Measurements from ENCODE around the gene GPR139. TPM values are rescaled to one million over a fixed set of nuclear protein-coding genes. Genes with fewer than 3 reads are reported as not detected.

Gene GPR139
- total and polyA plus RNA-seq, 9 donors = not detected

DNA sequence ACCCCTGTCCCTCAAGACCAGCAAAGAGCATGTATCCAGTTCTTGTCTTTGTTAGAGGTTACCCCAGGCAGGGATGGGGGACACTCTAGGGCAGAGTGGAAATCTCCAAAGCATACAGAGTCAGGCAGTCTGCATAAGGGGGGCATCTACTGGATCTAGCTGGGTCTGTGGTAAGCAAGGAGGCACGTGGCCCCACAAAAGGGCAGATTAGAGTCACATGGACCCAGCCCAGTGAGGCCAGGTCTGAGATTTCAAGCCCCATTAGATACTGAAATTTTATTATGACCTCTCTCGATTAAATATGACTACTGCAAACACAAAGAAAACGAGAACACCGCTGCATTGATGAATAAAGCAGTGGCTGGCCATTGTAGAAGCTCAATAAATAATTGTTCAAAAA is 1.6 kb upstream of the GPR139 start:
- Histone ChIP-seq H3K4me3 (no peak overlapping the region), H3K27me3 (no peaks in the 10 kb centered on the region), H3K27ac (no peak overlapping the region), H3K36me3 (no peaks in the 10 kb centered on the region), H3K4me1 (ENCODE audit: insufficient read depth) (no peaks in the 10 kb centered on the region), H3K9me3 (no peaks in the 10 kb centered on the region)
- WGBS, 3 donors = 54 to 66% (median 61%) methylated on average over 4 of the region's 4 CpGs
- intact Hi-C loops (cut with DNase I) = no loop called here
- no peak for TF ChIP-seq EP300 (IDR thresholded peaks at IDR 0.05)
- TF ChIP-seq, protein P1, sequence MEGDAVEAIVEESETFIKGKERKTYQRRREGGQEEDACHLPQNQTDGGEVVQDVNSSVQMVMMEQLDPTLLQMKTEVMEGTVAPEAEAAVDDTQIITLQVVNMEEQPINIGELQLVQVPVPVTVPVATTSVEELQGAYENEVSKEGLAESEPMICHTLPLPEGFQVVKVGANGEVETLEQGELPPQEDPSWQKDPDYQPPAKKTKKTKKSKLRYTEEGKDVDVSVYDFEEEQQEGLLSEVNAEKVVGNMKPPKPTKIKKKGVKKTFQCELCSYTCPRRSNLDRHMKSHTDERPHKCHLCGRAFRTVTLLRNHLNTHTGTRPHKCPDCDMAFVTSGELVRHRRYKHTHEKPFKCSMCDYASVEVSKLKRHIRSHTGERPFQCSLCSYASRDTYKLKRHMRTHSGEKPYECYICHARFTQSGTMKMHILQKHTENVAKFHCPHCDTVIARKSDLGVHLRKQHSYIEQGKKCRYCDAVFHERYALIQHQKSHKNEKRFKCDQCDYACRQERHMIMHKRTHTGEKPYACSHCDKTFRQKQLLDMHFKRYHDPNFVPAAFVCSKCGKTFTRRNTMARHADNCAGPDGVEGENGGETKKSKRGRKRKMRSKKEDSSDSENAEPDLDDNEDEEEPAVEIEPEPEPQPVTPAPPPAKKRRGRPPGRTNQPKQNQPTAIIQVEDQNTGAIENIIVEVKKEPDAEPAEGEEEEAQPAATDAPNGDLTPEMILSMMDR (IDR thresholded peaks at IDR 0.05) = no peak
- TF ChIP-seq POLR2A (IDR thresholded peaks at IDR 0.05) = no peak
- no peak for DNase-seq

DNA sequence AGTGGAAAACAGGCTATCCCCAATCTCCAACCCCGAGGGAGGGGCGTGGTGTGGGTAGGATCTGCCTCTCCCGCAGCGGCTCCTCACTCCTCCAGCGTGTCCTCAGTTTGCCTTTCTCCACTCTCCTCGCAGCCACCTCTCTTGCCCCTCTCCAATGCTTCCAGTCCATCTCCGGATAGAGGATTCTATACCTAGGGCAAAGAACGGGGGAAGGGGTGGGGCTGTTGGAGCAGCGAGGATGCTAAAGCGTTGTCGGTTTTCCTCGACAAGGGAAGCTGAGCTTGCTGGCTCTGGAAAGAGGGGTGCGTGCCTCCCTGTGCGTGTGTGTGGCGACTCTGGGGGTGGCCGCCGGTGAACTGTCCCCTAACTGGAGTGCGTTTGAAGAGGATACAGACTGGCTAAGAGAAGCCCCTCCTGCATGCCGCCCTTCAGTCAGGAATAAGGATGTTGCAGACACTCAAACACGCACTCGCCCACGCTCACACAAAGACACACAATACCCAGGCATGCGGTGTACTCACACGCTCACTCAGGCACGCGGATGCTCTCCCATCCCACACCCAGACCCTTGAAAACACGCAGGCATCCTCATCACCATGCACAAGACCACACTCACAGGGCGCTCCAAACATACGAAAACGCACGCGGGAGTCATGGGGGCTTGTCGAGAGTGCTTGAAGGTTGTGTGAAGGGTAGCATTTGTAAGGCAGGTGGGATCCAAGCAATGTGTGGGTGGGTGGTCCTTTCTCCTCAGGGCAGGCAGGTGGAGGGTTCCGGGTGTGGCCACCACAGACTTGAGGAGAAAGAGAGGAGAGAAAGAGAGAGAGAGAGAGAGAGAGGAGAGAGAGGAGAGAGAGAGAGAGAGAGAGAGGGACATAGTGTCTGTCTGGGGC is 655 bp upstream of the GPR139 start:
- Histone ChIP-seq H3K4me1 (ENCODE audit: insufficient read depth) (no peaks in the 10 kb centered on the region), H3K9me3 (no peaks in the 10 kb centered on the region), H3K27ac (no peak overlapping the region), H3K27me3 (no peaks in the 10 kb centered on the region), H3K4me3 (no peak overlapping the region), H3K36me3 (no peaks in the 10 kb centered on the region)
- TF ChIP-seq POLR2A (IDR thresholded peaks at IDR 0.05) = no peak
- TF ChIP-seq, protein P1 (IDR thresholded peaks at IDR 0.05) = no peak
- TF ChIP-seq EP300 (IDR thresholded peaks at IDR 0.05) = no peak
- intact Hi-C loops (cut with DNase I) = no loop called here
- DNase-seq = no peak
- 7 to 12% (median 10%) methylated on average over 34 of the region's 34 CpGs for WGBS, 3 donors

DNA sequence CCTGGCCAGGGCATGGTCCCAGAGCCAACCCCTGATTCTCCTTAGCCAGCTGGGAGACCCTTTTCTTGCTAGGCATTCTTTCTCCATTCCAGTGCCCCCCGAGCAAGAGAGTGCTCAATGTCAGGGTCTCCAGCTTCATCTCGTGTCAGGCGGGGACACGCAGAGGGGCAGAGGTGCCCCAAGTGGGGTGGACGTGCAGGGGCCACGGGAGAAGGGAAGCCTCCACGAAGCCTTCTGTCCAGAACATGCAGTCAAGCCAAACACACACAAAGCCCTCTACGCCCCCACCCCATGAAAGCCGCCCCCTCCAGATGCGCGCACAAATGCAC is 852 bp downstream of the GPR139 start:
- Histone ChIP-seq H3K4me1 (ENCODE audit: insufficient read depth) (no peaks in the 10 kb centered on the region), H3K27ac (no peak overlapping the region), H3K9me3 (no peaks in the 10 kb centered on the region), H3K4me3 (no peak overlapping the region), H3K36me3 (no peaks in the 10 kb centered on the region), H3K27me3 (no peaks in the 10 kb centered on the region)
- intact Hi-C loops (cut with DNase I) = no loop called here
- TF ChIP-seq, protein P1 (IDR thresholded peaks at IDR 0.05) = no peak
- no peak for TF ChIP-seq EP300 (IDR thresholded peaks at IDR 0.05)
- no peak for TF ChIP-seq POLR2A (IDR thresholded peaks at IDR 0.05)
- 7 to 8% (median 8%) methylated on average over 11 of the region's 11 CpGs for WGBS, 3 donors
- DNase-seq = no peak

DNA sequence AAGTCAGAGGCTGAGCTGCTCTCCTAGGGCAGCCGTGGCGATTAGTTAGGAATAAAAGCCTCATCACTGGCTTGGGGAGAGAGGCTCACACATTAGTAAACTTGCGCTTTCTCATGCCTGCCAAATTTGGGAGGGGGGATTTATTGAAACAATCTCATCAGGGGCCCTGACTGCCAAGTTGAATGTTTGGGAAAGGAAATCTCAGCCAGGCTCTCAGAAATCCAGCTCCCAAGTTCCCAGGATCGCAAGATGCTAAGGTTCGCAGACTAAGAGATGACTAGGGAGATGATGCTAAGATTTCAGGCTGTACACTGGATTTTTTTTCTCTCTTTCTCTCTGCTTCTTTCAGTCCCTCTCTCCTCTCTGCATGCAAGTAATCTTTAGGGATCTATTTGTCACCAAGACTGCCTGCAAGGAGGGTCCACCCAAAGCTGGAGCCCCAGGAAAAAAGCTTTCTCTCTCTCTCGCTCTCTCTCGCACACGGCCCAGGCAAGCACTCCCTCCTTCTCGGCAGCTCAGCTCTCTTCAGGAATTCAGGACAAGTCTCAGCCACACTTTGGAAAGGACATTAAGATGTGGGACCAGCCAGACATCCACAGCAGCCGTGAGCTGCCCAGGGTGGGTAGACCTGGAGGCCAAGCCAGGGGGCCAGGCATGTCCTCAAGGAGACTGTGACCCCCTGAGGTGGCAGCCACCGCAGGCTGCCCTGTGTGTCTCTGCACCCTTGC is 1.4 kb downstream of the GPR139 start:
- no peaks in the 10 kb centered on the region for H3K9me3 ChIP-seq
- DNase-seq = no peak
- no peak overlapping the region for H3K27ac ChIP-seq
- H3K27me3 ChIP-seq = no peaks in the 10 kb centered on the region
- intact Hi-C loops (cut with DNase I) = no loop called here
- TF ChIP-seq POLR2A (IDR thresholded peaks at IDR 0.05) = no peak
- no peak for TF ChIP-seq EP300 (IDR thresholded peaks at IDR 0.05)
- TF ChIP-seq, protein P1 (IDR thresholded peaks at IDR 0.05) = no peak
- no peak overlapping the region for H3K4me3 ChIP-seq
- no peaks in the 10 kb centered on the region for H3K36me3 ChIP-seq
- 40 to 42% (median 40%) methylated on average over 11 of the region's 11 CpGs for WGBS, 3 donors
- H3K4me1 ChIP-seq (ENCODE audit: insufficient read depth) = no peaks in the 10 kb centered on the region
